H9 (cell line): ENCODE results near the gene DDX20. TPM values are rescaled to one million over a fixed set of nuclear protein-coding genes. Genes with fewer than 3 reads are reported as not detected.
A peak's percentile ranks its signal among the peaks of the same experiment; 100 is the strongest.

ENCODE experiments used
- DNase-seq: peaks from one replicate; pipeline ENCODE4 v3.0.0-alpha.2; 2017
- H2AFZ ChIP-seq: one replicate; pipeline ENCODE4 v1.6.1; 2013; ENCODE audit warnings: mild to moderate bottlenecking, low read length, control low read depth, moderate library complexity
- H2AK5ac ChIP-seq: 2 replicates; pipeline ENCODE4 v1.6.1; 2013; ENCODE audit warnings: low read length, control low read depth, mixed read lengths; ENCODE audit not compliant: insufficient read length
- H2BK120ac ChIP-seq: one replicate; pipeline ENCODE4 v1.6.1; 2013; ENCODE audit warnings: low read depth, mild to moderate bottlenecking, low read length, control low read depth, inconsistent platforms; ENCODE audit not compliant: poor library complexity, severe bottlenecking
- H2BK12ac ChIP-seq: 2 replicates; pipeline ENCODE4 v1.6.1; 2013; ENCODE audit warnings: low read length, control low read depth, mixed read lengths, low read depth; ENCODE audit not compliant: insufficient read length
- H2BK15ac ChIP-seq: 2 replicates; pipeline ENCODE4 v1.6.1; 2013; ENCODE audit warnings: low read depth, low read length, control low read depth
- H2BK20ac ChIP-seq: one replicate; pipeline ENCODE4 v1.6.1; 2013; ENCODE audit warnings: low read depth, mild to moderate bottlenecking, low read length, control low read depth, inconsistent platforms; ENCODE audit not compliant: poor library complexity, severe bottlenecking
- H2BK5ac ChIP-seq: 2 replicates; pipeline ENCODE4 v1.6.1; 2013; ENCODE audit warnings: low read length, control low read depth, mixed read lengths; ENCODE audit not compliant: insufficient read length
- H3K14ac ChIP-seq: 2 replicates; pipeline ENCODE4 v1.6.1; 2013; ENCODE audit warnings: low read length, control low read depth; ENCODE audit not compliant: insufficient read depth
- H3K18ac ChIP-seq: 2 replicates; pipeline ENCODE4 v1.6.1; 2013; ENCODE audit warnings: low read depth, mild to moderate bottlenecking, mixed read lengths, low read length, control low read depth; ENCODE audit not compliant: insufficient read length
- H3K23ac ChIP-seq: 2 replicates; pipeline ENCODE4 v1.6.1; 2013; ENCODE audit warnings: low read length, control low read depth, mixed read lengths, low read depth; ENCODE audit not compliant: insufficient read length
- H3K23me2 ChIP-seq: 2 replicates; pipeline ENCODE4 v1.6.1; 2013; ENCODE audit warnings: low read depth, mild to moderate bottlenecking, mixed read lengths, low read length, control low read depth; ENCODE audit not compliant: insufficient read length, poor library complexity, severe bottlenecking
- H3K27ac ChIP-seq: 2 replicates; pipeline ENCODE4 v1.5.1; 2013; ENCODE audit warnings: low read length, control low read depth, mixed read lengths, low read depth; ENCODE audit not compliant: insufficient read length
- H3K27me3 ChIP-seq: 2 replicates; pipeline ENCODE4 v1.6.1; 2013; ENCODE audit warnings: low read length, control low read depth, inconsistent platforms; ENCODE audit not compliant: insufficient read depth
- H3K4ac ChIP-seq: 2 replicates; pipeline ENCODE4 v1.6.1; 2013; ENCODE audit warnings: low read depth, mild to moderate bottlenecking, control low read depth, inconsistent platforms, low read length, moderate library complexity
- H3K4me1 ChIP-seq: 2 replicates; pipeline ENCODE4 v1.6.1; 2013; ENCODE audit warnings: low read length, control low read depth, inconsistent platforms; ENCODE audit not compliant: insufficient read depth
- H3K4me2 ChIP-seq: 2 replicates; pipeline ENCODE4 v1.6.1; 2013; ENCODE audit warnings: low read length, control low read depth, mixed read lengths; ENCODE audit not compliant: insufficient read length, insufficient read depth
- H3K56ac ChIP-seq: 2 replicates; pipeline ENCODE4 v1.6.1; 2013; ENCODE audit warnings: low read depth, mild to moderate bottlenecking, mixed read lengths, low read length, control low read depth; ENCODE audit not compliant: insufficient read length
- H3K79me1 ChIP-seq: 2 replicates; pipeline ENCODE4 v1.6.1; 2013; ENCODE audit warnings: low read depth, mild to moderate bottlenecking, moderate library complexity, low read length, control low read depth, inconsistent platforms; ENCODE audit not compliant: insufficient read depth, poor library complexity, severe bottlenecking
- H3K79me2 ChIP-seq: 2 replicates; pipeline ENCODE4 v1.6.1; 2013; ENCODE audit warnings: low read length, control low read depth, inconsistent platforms; ENCODE audit not compliant: insufficient read depth
- H3K9ac ChIP-seq: 2 replicates; pipeline ENCODE4 v1.6.1; 2013; ENCODE audit warnings: low read length, control low read depth, mixed read lengths; ENCODE audit not compliant: insufficient read length; ENCODE audit errors: extremely low read depth
- H3K9me3 ChIP-seq: one replicate; pipeline ENCODE4 v1.6.1; 2013; ENCODE audit warnings: low read depth, low read length, inconsistent platforms; ENCODE audit not compliant: control insufficient read depth
- H3T11ph ChIP-seq: one replicate; pipeline ENCODE4 v1.6.1; 2013; ENCODE audit warnings: mild to moderate bottlenecking, low read length, control low read depth, inconsistent platforms
- H4K20me1 ChIP-seq: one replicate; pipeline ENCODE4 v1.6.1; 2013; ENCODE audit not compliant: control insufficient read depth, insufficient read length, insufficient read depth
- H4K5ac ChIP-seq: 2 replicates; pipeline ENCODE4 v1.6.1; 2013; ENCODE audit warnings: low read depth, mild to moderate bottlenecking, mixed read lengths, low read length, control low read depth; ENCODE audit not compliant: insufficient read length
- H4K8ac ChIP-seq: replicated peaks from 2 replicates; pipeline ENCODE4 v1.6.1; 2013; ENCODE audit warnings: low read length, control low read depth, mixed read lengths, low read depth; ENCODE audit not compliant: insufficient read length
- H4K91ac ChIP-seq: 2 replicates; pipeline ENCODE4 v1.6.1; 2013; ENCODE audit warnings: low read depth, mild to moderate bottlenecking, moderate library complexity, mixed read lengths, low read length, control low read depth; ENCODE audit not compliant: insufficient read length
- H3K27ac Mint-ChIP-seq, 3 experiments: 2 replicates in 2 of 3; 3 replicates in 1 of 3; pipeline ENCODE4 v1.8.0; 2020 to 2021; ENCODE audit warnings: mixed read lengths in 3 of 3, mild to moderate bottlenecking in 1 of 3, moderate library complexity in 1 of 3
- H3K27me3 Mint-ChIP-seq: 2 replicates; pipeline ENCODE4 v1.8.0; 2021; ENCODE audit warnings: low read depth, mild to moderate bottlenecking, moderate library complexity, mixed read lengths
- H3K36me3 Mint-ChIP-seq, 3 experiments: 2 replicates in 2 of 3; 3 replicates in 1 of 3; pipeline ENCODE4 v1.8.0; 2020 to 2021; ENCODE audit warnings: low read depth in 3 of 3, mixed read lengths in 3 of 3; ENCODE audit not compliant: insufficient read depth in 1 of 3
- H3K4me1 Mint-ChIP-seq, 2 experiments: 2 replicates each; pipeline ENCODE4 v1.8.0; 2020; ENCODE audit warnings: mixed read lengths in 2 of 2
- H3K4me3 Mint-ChIP-seq, 2 experiments: 2 replicates in 1 of 2; 3 replicates in 1 of 2; pipeline ENCODE4 v1.8.0; 2020 to 2021; ENCODE audit warnings: mild to moderate bottlenecking in 2 of 2, mixed read lengths in 2 of 2, moderate library complexity in 1 of 2
- H3K9me3 Mint-ChIP-seq, 2 experiments: 2 replicates in 1 of 2; 3 replicates in 1 of 2; pipeline ENCODE4 v1.8.0; 2020; ENCODE audit warnings: mild to moderate bottlenecking in 2 of 2, mixed read lengths in 2 of 2, moderate library complexity in 1 of 2
- CTCF ChIP-seq: fragments of 200-600 bp; sonication (generic); conservative IDR thresholded peaks from 3 replicates; pipeline ENCODE4 v1.8.0; 2021; ENCODE audit warnings: antibody characterized with exemption, mild to moderate bottlenecking
- WGBS: extraction: QIAGEN DNeasy Blood & Tissue Kit; methylation state at CpG from one replicate; pipeline ENCODE4 v1.1.7; 2013; ENCODE audit warnings: missing lambda C conversion rate, low lambda C conversion rate, mixed read lengths; ENCODE audit not compliant: insufficient read length; ENCODE audit errors: extremely low coverage; 5-methylcytosine and 5-hydroxymethylcytosine counted together
- total RNA-seq: library from RNA; stranded (reverse); gene quantifications from 2 replicates; pipeline ENCODE4 v1.2.1, GENCODE V29; 2021

DDX20 gene
- total RNA-seq, 1 experiment from 2014 or later, result 38.3 TPM

- Histone ChIP-seq H2AK5ac (no peak overlapping the region), H4K5ac (no peak overlapping the region), H2BK20ac (no peak overlapping the region), H4K91ac (no peak overlapping the region), H3K79me2 (no peaks in the 10 kb centered on the region), H3K9ac (no peak overlapping the region), H3K23ac (no peak overlapping the region), H3K9me3 (no peaks in the 10 kb centered on the region), H3T11ph (no peak overlapping the region), H2BK15ac (no peak overlapping the region), H2BK12ac (no peak overlapping the region), H3K4me1 (peaks cover 6% of the 10 kb centered on the region; the same call in 1 of the 2 replicates), H4K20me1 (peaks cover 2% of the 10 kb centered on the region), H3K23me2 (no peaks in the 10 kb centered on the region), H2AFZ (no peak overlapping the region), H2BK120ac (no peak overlapping the region), H3K4ac (no peak overlapping the region), H3K56ac (no peak overlapping the region), H2BK5ac (no peak overlapping the region), H3K79me1 (peaks cover 2% of the 10 kb centered on the region), H3K14ac (no peak overlapping the region), H3K27ac (no peak overlapping the region), H3K27me3 (no peaks in the 10 kb centered on the region), H4K8ac (no peak overlapping the region), H3K4me2 (no peak overlapping the region), H3K18ac (no peak overlapping the region)
- peak overlapping the region in 1 of 3 experiments; percentile 40; a peak in 1 of 7 replicates for H3K27ac Mint-ChIP-seq
- WGBS, result no CpG with 5 or more reads among the region's 18 CpGs
- peaks cover 1% of the 10 kb centered on the region; the same call in 1 of the 2 replicates for H3K27me3 Mint-ChIP-seq
- H3K36me3 Mint-ChIP-seq, result peaks cover 2 to 4% (median 3%) of the 10 kb centered on the region in 3 experiments; a peak in 4 of 7 replicates
- no peak for DNase-seq
- H3K4me1 Mint-ChIP-seq, result peaks cover 33 to 37% of the 10 kb centered on the region in 2 experiments
- no peaks in the 10 kb centered on the region; a peak in 1 of 5 replicates for H3K9me3 Mint-ChIP-seq
- no peak for TF ChIP-seq CTCF
- H3K4me3 Mint-ChIP-seq, result no peak overlapping the region
Observed at GRCh38 chr1:111727056-111727455, 28.6 kb upstream of the DDX20 start.
